Kidney (tissue), 14 donors: ENCODE results near the gene KRTAP22-2. TPM values are rescaled to one million over a fixed set of nuclear protein-coding genes. Genes with fewer than 3 reads are reported as not detected.

Experiments
- DNase-seq, 5 donors: peaks; one replicate each; pipeline ENCODE4 v3.0.0-alpha.2; 2013 to 2020
- FAIRE-seq: peaks from 2 replicates; lab custom pipeline; 2012; peaks lifted over from hg19 to GRCh38; lab: Jason Lieb, UNC
- H3K27ac ChIP-seq, 2 donors: one replicate each; pipeline ENCODE4 v1.7.0; 2013; ENCODE audit warnings: low read depth in 2 of 2, low read length in 2 of 2, inconsistent platforms in 1 of 2
- H3K27me3 ChIP-seq: one replicate; pipeline ENCODE4 v1.7.1; 2013; ENCODE audit warnings: low read length, inconsistent platforms; ENCODE audit not compliant: control insufficient read depth, insufficient read depth
- H3K36me3 ChIP-seq, 3 donors: one replicate each; pipeline versions ENCODE4 v1.7.0 to v1.7.1; 2013; ENCODE audit warnings: low read length in 3 of 3, control low read depth in 1 of 3, inconsistent platforms in 1 of 3; ENCODE audit not compliant: insufficient read depth in 3 of 3, control insufficient read depth in 2 of 3
- H3K4me1 ChIP-seq, 3 donors: one replicate each; pipeline versions ENCODE4 v1.7.0 to v1.7.1; 2013; ENCODE audit warnings: low read length in 3 of 3, inconsistent platforms in 1 of 3, low read depth in 1 of 3; ENCODE audit not compliant: control insufficient read depth in 2 of 3, insufficient read depth in 2 of 3
- H3K4me3 ChIP-seq, 3 donors: one replicate each; pipeline versions ENCODE4 v1.7.0 to v1.8.1; 2013; ENCODE audit warnings: low read length in 3 of 3, control low read depth in 1 of 3, inconsistent platforms in 1 of 3
- H3K9ac ChIP-seq, 3 donors: one replicate each; pipeline versions ENCODE4 v1.7.0 to v1.7.1; 2013; ENCODE audit warnings: low read length in 3 of 3, control low read depth in 1 of 3, inconsistent platforms in 1 of 3
- H3K9me3 ChIP-seq, 3 donors: one replicate each; pipeline versions ENCODE4 v1.7.0 to v1.7.1; 2013; ENCODE audit warnings: low read length in 3 of 3, control low read depth in 1 of 3, inconsistent platforms in 1 of 3; ENCODE audit not compliant: control insufficient read depth in 2 of 3, insufficient read depth in 1 of 3
- CTCF ChIP-seq: IDR thresholded peaks from 3 replicates; pipeline ENCODE4 v1.5.1; 2012; ENCODE audit warnings: mild to moderate bottlenecking, moderate library complexity, borderline replicate concordance; ENCODE audit not compliant: insufficient read depth; ENCODE audit errors: extremely low read depth
- intact Hi-C: fragments of 100-400 bp; cut with DNase I; formaldehyde crosslinking; loops from one replicate; pipeline ENCODE4 v1.11.1; 2022
- polyA plus RNA-seq: library from polyadenylated mRNA; stranded (reverse); fragments of 350-450 nt; fragmentation: Illumina TruSeq; extraction: RNeasy Lipid Tissue Mini Kit (QIAGEN cat#74804); gene quantifications from one replicate; pipeline ENCODE4 v1.2.3, GENCODE V29; 2014; ENCODE audit warnings: low read depth, low replicate concordance; ENCODE audit not compliant: insufficient read depth
- total RNA-seq: library from RNA; stranded (reverse); fragmentation: NEBNext Ultra II Directional; extraction: Animal tissue kit (Norgen Biotek cat#: 25700); gene quantifications from one replicate; pipeline ENCODE4 v1.2.1, GENCODE V29; 2021
- donor health status: control.
- donor health status: control.
- donor health status: control.
- donor health status: control.
- donor health status: control.
- donor health status: DM: yes; HTN: yes; CAD: no.
- donor health status: Normal renal cell carcinoma (clear cell type).

The KRTAP22-2 gene
- total and polyA plus RNA-seq, 2 donors from 2014 or later = not detected

- Histone ChIP-seq H3K36me3 (no peaks in the 10 kb centered on the region), H3K4me3 (no peak overlapping the region), H3K9ac (no peak overlapping the region), H3K27ac (no peak overlapping the region), H3K27me3 (no peaks in the 10 kb centered on the region), H3K4me1 (no peaks in the 10 kb centered on the region), H3K9me3 (peaks cover 0 to under 1% (median 0%) of the 10 kb centered on the region in 3 donors)
- no peak for FAIRE-seq
- DNase-seq = no peak
- intact Hi-C loops = no loop called here
- no peak for TF ChIP-seq CTCF
Observed at GRCh38 chr21:30580132-30580531, 10.1 kb downstream of the KRTAP22-2 start.

GRCh38 chr21:30579346-30579745 is 10.9 kb downstream of the KRTAP22-2 start:
- Histone ChIP-seq H3K9me3 (no peaks in the 10 kb centered on the region), H3K27me3 (no peaks in the 10 kb centered on the region), H3K9ac (no peak overlapping the region), H3K4me3 (no peak overlapping the region), H3K27ac (no peak overlapping the region), H3K36me3 (no peaks in the 10 kb centered on the region), H3K4me1 (no peaks in the 10 kb centered on the region)
- no peak for TF ChIP-seq CTCF
- FAIRE-seq = no peak
- intact Hi-C loops = no loop called here
- DNase-seq = no peak

- no peak for FAIRE-seq
Observed at GRCh38 chr21:30577766-30578165, 12.4 kb downstream of the KRTAP22-2 start.

More at GRCh38 chr21:30577766-30578165, 12.4 kb downstream of the KRTAP22-2 start:
- intact Hi-C loops = no loop called here
- no peak for DNase-seq
- Histone ChIP-seq H3K27me3 (no peaks in the 10 kb centered on the region), H3K9me3 (no peaks in the 10 kb centered on the region), H3K36me3 (no peaks in the 10 kb centered on the region), H3K4me1 (no peaks in the 10 kb centered on the region), H3K9ac (no peak overlapping the region), H3K27ac (no peak overlapping the region), H3K4me3 (no peak overlapping the region)
- no peak for TF ChIP-seq CTCF
